T-helper 2 cell (primary cell): ENCODE measurements around the gene UMPS.
"Not testable (repeated sequence)": the region's sequence is repeated elsewhere in the genome, so short reads cannot be mapped to it uniquely, and the experiment has no call there.

Source experiments
- DNase-seq, 5 experiments: peaks; one replicate each; pipeline versions ENCODE4 v3.0.0 to v3.0.0-alpha.2; 2012 to 2022
- total RNA-seq, 2 donors: gene quantifications; one replicate each; lab custom pipeline; 2026; lab: John Stamatoyannopoulos, UW

Gene UMPS
- total RNA-seq: 7.5 to 23.6 reads per million in 2 donors

- DNase-seq: peak; percentile 76 to 93 (median 89)
Observed at GRCh38 chr3:124730129-124730940, at the start of gene UMPS. Gene UMPS (plus strand): TSS chr3:124730452. CDS start chr3:124730472, 20 bp downstream.

DNA sequence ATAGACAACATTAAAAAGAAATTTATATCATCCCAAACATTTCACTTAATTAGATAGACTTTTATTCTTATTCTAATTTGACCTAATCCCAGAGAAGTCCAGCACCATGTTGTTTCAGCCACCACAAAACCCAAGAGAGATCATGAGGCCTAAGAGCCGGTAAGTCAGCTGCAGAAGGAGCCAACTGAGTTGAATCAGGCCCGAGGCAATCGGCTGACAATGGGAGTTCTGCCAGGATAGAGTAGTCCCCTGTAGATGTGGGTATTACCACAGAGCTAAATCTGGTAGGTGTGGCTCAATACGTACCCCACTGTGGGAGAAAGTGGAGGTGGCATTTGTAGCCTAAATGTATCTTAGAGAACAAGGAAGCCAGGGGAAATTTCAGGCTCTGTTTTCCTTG, 49.7 kb upstream of the UMPS start:
- no peak for DNase-seq

GRCh38 chr3:124682263-124682662, 48.0 kb upstream of the UMPS start:
- no peak for DNase-seq

DNA sequence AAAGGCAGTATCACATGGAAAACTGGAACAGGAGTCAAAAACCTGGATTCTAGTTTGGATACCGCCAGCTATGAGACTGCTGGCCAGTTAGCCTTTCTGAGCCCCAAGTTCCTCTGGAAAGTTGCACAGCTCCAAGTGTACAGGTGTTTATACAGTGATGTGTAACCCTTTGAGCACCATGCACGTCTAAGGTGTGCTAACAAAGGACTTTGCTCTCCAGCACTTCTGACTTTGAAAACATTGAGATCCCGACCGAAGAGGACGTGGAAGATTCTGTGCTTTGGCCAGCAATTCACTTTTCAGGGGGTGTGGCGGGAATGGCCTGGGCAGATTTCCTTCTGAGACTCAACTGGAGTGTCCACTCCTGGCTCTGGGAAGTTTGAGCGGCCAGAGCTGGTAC, 45.8 kb upstream of the UMPS start:
- no peak for DNase-seq

DNA sequence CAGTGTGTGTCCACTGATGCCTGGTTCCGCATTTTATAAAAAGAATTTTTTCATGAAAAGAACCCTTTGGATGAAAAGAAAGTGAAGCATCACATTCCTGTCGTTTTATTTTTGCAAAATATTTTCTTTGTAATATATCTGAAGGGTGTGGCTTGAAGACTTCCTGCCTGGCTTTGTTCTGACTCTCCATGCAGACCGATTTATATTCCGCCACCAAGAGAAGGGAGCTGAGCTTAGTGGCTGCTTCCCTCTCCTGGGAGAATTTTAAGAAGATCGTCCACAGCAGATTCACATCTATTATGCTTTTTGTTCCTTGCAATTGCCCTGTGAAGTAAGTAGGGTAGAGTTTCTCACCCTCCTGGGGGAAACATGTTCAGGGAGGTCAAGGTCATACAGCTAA, 45.2 kb upstream of the UMPS start:
- no peak for DNase-seq

GRCh38 chr3:124685481-124685880, 44.8 kb upstream of the UMPS start:
- DNase-seq: no peak

DNA sequence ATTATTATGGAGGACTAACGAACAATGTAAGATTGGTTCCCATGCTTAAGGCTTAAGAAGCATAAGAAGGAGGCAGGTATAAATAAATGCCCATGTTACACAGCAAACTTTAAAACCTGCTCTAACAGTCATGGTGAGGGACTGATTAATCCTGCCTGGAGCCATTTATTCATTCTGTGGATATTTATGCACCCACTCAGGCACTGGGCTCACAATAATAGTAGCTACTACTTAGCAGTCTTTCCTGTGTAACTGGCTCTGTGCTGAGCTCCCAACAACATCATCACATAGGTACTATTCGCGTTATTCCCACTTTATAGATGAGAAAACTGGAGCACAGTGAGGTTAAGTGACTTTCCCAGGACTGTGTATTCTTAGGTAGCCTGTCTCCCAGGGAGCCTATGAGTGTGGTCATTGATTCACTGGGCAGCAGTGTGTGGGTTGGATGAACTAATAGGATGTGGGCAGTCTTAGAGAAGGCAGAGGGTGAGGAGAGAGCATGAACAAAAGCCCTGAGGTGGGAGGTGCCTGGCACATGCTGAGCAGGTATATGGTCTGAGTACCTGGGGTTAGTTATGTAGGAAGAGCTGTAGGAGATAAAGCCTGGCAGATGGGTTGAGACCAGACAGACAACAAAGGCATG, 44.1 kb upstream of the UMPS start:
- DNase-seq: no peak

GRCh38 chr3:124688581-124689454, 41.4 kb upstream of the UMPS start:
- DNase-seq: peak; percentile 19 to 62 (median 56)

DNA sequence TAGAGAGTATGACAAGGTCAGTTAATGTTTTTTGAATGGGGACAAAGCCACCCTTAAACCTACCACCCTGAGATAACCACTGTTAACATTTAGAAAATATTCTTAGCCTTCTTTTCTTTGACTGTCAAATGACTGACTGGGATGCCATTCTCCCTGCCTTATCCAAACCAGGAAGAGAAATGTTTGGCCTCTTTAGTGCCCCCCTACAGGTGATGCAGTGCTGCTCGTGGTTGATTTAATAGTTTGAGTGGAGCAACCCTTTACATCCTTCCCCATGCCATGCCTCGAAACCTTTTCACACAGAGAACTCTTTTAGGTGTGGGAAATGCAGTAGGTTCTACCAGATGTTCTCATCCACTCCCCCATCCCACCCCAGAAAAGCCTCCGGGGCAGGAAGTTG, 38.7 kb upstream of the UMPS start:
- DNase-seq: no peak

- no peak for DNase-seq
Observed at GRCh38 chr3:124694486-124694885, 35.8 kb upstream of the UMPS start.

- DNase-seq: no peak
Observed at GRCh38 chr3:124695369-124695768, 34.9 kb upstream of the UMPS start.

GRCh38 chr3:124696006-124696405, 34.2 kb upstream of the UMPS start:
- DNase-seq: no peak

DNA sequence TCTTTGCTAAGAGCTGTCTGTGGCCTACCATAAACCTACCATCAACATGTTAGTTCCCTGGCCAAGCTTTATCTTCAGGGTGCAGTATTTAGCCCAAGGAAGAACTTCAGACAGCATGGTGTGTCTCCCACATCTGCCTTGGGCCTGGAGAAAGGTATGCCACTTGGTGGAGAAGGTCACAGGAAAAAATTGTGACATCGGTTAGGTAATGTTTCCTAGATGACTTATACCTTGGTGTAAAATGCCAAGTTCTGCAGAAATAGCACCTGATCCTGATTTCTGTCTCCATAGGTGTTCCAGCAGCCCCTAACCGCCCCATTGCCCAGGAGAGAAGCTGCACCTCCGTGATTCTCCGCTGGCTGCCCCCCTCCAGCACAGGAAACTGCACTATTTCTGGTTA, 33.0 kb upstream of the UMPS start:
- DNase-seq: no peak

GRCh38 chr3:124698030-124698770, 32.1 kb upstream of the UMPS start:
- DNase-seq: no peak

DNA sequence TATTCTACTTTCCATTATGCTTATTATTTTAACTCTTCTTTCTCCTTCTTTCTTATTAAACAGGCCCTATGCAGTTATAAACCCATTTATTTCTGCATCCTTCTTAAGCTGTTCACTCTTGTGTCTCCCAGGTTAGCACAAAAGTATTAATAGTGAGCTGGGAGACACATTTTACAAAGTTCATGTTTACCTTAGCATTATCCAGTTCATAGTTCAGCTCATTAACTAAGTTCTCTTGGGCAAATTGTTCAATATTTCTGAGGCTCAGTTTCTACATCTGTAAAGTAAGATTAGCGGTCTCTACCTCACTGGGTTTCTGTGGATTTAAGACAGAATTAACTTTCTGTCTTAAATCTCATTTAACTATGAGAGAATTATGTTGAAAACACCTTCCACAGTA, 31.2 kb upstream of the UMPS start:
- no peak for DNase-seq

GRCh38 chr3:124699686-124700396, 30.4 kb upstream of the UMPS start:
- no peak for DNase-seq

DNA sequence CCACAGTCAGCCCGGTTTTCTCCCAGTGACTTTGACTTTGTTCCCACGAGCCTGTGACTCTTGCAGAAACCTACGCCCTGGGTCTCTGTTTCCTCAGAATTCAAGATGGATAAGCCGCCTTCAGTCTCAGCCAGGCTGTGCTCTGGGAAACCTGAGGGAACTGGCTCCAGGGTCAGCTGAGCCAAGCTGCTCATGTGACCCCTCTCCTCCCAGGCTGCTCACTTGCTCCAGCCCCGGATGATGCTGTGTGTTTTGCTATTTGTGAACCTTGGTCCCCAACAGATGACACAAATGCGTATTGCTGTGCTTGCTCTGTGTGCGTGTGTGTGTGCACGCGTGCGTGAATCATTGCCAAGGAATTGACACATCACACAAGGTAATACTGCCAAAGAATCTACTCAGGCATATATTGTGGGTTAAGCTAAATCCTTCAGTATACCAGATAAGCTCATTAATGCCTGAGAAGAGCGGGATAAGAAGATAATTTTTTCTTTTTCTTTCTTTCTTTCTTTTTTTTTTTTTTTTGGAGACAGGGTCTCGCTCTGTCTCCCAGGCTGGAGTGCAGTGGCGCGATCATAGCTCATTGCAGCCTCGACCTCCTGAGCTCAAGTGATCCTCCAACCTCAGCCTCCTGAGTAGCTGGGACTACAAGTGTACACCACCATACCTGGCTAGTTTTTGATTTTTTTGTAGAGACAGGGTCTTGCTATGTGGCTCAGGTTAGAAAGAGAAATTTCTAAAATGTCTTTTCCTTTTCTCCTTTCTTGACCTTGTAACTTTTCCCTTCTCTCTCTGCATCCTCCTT, 29.2 kb upstream of the UMPS start:
- no peak for DNase-seq

DNA sequence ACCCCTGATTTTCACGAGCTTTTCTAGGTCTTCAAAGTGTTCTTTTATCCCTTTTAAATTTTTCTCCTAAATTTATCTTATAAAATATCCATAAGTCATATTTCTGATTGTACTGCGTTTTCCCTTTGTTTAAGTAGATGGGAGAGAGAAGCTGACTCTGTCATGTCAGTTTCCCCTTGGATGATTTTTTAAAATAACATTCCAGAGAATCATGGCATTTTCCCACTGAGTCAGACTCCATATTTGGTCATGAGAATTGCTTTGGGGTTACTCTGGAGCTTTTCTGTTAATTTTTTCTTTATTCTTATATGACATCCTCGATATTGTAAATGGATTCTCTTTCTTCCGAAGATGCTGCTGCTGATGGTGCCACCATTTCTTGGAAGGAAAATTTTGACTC, 28.6 kb upstream of the UMPS start:
- DNase-seq: no peak

DNA sequence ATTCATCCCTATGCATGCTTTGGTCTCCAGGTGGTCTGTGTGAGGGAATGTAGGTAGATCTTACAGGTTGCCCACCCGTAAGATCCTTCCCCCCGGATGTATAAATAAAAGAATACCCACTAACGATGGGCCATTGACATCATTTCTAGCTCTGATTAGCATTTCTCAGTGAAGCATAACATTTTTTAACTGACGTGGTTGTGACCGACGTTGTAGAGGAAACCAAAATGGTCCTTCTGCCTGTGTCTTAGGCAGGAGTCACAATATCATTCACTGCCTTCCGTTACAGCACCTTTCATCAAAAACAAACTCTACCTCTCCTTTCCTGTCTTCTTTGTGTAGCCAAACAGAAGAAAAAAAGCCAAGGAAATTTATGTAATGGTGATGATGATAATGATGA, 27.3 kb upstream of the UMPS start:
- DNase-seq: no peak

GRCh38 chr3:124705552-124705951, 24.7 kb upstream of the UMPS start:
- DNase-seq: no peak

- not testable (repeated sequence) for DNase-seq
Observed at GRCh38 chr3:124707223-124707622, 23.0 kb upstream of the UMPS start.
